NCI-H446 (cell line): ENCODE data around the gene RIMBP2.

ENCODE experiments used
- DNase-seq, 2 experiments: peaks; one replicate each; lab custom pipeline; 2025; lab: John Stamatoyannopoulos, UW

The RIMBP2 gene

DNA sequence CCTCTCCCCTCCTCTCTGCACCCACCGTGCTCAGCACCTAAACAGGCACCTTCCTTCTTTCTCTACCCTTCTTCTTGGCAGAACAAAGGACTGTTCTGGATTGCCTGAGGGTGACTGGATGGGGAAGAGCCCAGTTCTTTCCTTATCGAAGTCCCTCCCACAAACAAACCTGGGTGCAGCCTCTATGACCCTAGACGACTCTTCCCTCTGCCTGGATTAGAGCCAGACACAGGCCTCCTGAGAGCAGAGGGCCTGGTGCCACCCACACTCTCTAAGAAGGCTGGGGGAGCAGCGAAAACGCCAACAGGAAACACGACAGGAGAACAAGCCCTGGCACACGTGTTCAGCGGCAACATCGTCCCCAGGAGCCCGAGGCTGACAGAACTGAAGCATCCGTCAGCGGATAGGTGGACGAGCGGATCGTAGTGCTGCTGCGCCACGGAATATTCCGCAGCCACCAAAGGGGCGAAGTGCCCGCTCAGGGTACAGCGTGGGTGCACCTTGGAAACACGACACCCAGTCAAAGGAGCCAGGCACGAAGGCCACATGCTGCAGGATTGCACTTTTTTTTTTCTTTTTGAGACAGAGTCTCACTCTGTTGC, 38.0 kb downstream of the RIMBP2 start:
- no peak for DNase-seq

DNA sequence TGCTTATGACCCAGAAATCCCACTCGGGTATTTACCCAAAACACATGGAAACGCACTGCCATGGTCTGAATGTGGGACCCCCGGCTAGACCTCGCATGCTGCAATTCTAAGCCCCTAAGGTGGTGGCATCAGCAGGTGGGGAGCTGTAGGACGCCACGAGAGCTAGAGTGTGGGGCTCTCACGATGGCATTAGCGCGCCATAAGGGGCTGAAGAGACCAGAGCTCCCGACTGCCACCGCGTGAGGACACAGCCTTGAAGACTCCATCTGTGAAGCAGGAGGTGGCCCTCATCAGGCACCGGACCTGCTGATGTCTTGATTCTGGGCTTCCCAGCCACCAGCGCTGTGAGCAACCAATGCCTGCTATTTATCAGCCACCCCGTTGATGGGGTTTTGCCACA, 40.3 kb downstream of the RIMBP2 start:
- no peak for DNase-seq

- DNase-seq, result no peak
Observed at GRCh38 chr12:130675121-130675520, 41.0 kb downstream of the RIMBP2 start.

GRCh38 chr12:130674676-130675075, 41.4 kb downstream of the RIMBP2 start:
- no peak for DNase-seq

DNA sequence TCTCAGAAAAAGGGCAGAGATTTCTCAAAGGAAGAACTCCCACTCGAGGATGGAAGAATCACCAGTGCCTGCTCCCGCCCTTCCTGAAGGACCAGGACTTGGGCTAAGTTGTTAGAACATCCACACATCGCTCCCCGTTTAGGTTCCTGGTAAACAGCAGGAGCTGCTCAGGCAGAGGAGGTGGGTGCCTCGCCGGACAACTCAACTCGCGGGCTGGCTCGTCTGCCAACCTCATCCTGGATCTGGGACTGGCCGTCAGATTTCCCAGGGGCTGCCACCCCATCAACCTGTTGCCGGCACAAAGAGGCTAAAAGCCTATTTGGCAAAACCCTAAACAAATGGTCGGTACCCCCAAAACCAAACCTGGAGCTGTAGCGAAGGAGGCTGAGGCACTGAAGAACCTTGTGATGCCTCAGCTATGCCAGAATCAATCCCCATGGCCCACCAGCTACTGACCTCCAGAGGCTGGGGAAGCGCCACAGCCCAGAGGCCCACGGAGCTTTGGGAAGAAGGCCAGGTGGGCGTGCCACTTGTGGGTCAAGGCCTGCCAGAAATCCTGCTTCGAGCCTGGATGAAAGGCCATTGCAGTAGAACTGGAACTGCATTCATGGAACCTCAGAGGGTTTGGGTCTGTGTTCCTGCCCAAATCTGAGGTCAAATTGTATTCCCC, 42.9 kb downstream of the RIMBP2 start:
- no peak for DNase-seq

DNA sequence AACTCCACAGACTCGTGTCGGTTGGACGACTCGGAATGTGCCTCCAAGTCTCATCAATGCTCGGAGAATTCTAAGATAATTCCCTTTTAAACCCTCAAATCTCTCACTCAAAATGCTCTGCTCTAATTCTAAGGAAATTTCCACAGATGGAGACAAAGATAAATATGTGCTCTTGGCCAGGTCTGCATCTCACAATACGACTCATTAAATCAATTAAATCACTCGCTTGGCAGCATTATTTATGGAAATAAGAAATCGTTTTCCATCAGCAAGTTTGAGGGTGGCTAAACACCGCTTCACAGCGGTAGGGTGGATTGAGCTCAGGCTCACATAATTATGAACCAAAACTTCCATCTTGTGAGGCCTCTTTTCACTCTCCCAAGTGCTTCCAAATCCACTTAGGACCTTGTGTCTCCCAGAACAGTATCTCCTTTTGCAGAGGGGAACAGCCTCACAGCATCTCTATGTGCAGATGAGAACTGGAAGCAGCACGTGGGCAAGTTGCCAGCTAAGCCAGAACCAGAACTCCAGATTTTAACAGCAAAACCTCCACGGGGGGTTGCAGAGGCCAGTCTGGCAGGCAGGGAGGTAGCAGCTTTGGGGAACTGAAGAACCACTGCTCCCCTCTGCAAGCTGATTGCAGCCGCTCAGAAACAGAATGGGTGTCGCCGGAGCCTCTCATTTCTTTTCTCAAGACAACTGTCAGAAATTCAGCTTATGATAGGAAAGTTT, 43.8 kb downstream of the RIMBP2 start:
- no peak for DNase-seq

DNA sequence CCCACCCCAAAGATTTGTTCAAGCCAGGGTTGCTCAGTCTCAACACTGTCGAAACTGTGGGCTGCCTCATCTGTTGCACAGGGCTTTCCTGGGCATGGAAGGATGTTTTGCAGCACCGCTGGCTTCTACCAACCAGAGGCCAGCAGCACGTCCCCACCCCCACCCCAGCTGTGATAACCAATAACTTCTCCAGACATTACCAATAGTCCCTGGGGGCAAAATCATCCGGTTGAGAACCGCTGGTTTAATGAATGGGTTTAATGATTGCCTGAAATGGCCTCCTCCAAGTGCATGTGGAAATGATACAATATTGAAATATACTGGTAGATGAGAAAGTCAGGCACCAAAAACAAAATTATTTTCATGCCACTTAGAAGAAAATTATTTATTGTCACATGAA, 44.5 kb downstream of the RIMBP2 start:
- no peak for DNase-seq

GRCh38 chr12:130669797-130670196, 46.3 kb downstream of the RIMBP2 start:
- DNase-seq, result no peak

- no peak for DNase-seq
Observed at GRCh38 chr12:130669205-130669557, 46.9 kb downstream of the RIMBP2 start.

DNA sequence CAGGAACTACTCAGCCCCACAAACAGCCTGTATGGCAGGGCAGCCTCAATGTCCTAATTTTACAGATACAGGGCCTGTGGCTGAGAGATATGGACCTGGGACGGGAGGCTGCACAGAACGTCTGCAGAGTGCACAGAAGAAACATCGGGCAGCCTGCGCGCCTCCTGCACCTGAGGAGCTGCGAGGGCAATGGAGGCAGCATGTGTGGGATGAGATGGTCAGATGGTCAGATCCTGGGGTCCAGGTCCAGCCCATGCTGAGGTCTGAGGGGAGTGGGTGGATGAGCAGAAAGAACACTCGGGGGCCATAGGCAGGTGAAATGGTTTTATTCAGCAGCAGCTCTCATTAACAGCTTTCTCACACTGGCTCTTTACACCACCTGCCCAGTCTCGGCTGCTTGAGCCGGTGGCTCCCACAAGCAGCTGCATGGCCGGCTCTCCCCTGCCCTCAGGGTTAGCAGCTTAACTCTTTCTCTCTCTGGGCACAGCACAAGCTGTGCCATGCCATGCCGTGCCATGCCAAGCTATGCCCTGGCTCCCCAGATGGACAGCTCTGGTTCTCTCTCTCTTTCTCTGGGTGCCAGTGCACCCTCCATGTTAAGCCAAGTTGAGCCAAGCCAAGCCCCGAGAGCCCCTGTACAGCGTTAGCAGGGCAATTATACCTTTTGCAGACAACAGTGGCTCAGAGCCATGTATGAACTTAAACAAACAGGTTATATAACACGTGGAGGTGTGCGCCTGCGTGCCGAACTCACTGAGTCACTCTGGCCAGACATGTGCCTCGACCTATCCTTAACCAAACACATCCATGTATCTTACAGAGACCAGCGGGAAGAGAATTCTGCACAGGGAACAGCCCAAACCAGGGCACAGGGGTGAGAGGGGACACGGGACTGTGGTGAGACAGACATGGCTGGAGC, 47.6 kb downstream of the RIMBP2 start:
- no peak for DNase-seq

DNA sequence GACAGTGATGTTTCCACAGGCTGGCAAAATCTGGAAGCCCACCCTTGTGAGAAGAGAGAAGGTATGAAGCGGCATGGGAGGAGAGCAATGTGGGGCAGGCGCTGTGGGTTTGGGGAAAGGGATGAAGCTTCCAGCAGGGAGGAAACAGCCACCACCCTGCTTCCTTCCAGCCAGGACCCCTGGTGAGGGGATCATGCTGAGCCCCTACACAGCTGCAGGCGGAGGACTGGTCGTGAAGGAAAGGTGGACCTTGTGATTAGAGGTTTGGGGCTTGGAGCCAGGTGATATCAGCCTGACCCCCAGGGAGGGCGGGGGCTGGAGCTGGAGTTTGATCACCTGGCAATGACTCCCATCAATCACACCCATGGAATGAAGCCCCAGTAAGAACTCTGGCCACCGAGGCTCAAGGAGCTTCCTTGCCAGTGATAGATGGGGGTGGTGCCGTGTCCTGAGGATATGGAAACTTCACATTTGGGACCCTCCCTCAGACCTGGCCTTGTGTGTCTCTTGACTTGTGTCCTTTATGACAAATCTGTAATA, 48.6 kb downstream of the RIMBP2 start:
- DNase-seq, result no peak

DNA sequence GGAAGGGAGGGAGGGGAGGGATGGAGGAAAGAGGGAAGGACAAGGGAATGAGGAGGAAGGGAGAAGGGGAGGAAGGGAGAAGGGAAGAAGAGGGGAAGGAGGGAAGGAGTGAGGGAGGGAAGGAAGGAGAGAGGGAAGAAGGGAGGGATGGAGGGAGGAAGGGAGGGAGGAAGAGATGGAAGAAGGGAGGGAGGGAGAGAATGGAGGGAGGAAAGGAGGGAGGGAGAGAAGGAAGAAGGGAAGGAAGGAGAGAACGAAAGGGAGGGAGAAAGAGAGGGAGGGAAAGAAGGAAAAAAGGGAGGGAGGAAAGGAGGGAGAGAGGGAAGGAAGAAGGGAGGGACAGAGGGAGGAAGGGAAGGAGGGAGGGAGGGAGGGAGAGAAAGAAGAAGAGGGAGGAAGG, 49.5 kb downstream of the RIMBP2 start:
- DNase-seq, result no peak

DNA sequence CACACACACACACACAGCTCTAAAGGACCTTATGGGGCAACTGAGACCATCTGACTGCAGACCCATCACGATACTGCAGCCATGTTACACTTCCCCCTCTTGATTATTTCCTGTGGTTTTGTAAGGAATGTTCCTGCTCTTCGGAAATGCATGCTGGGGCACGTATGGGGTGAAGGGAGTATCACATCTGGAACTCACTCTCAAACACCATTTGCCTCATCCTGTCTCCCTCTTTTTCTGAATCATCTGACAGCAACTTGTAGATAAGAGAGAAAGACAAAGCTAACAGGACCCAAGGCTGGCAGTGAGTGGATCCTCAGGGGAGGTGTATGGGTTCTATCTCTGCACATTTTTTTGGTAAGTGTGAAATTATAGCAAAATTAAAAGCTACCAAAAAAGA, 50.3 kb downstream of the RIMBP2 start:
- DNase-seq, result no peak

GRCh38 chr12:130664772-130665171, 51.3 kb downstream of the RIMBP2 start:
- DNase-seq, result no peak

GRCh38 chr12:130664252-130664651, 51.8 kb downstream of the RIMBP2 start:
- no peak for DNase-seq

DNA sequence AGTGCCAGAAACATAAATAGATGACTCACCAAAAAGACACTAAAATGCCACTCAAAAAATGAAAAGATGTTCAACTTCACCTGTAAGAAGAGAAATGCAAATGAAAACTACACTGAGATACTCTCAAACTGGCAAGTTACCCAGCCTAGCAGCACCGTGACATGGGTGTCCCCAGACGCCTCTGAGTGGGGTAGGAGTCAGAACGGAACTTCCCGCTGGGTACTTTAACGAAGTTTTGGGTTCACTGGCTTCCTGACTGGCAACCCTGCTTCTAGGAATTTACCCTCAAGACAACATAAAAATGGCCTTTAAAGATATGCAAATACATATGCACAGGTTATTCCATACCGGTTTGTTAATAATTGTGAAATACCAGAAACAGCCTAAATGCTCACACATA, 52.6 kb downstream of the RIMBP2 start:
- DNase-seq, result no peak

GRCh38 chr12:130661486-130662255, 54.4 kb downstream of the RIMBP2 start:
- DNase-seq, result no peak

DNA sequence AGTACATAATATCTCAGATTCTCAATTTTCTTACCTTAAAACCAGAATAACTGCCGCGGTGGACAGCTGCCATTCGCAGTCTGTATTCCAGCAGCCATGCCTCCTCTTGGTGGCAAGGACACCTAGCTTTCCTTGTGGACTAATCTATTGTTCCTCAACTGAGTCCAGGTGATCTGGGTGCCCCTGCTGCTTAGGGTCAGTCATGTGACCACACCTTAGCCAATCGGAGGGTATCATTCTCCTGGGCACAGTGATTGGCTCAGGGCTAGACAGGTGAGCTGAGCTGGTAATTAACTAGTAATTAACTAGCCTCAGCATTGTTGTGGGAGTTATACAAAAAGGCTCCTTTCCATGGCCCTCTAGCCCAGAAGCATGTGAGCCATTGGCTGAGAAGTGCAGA, 55.0 kb downstream of the RIMBP2 start:
- DNase-seq, result no peak

DNA sequence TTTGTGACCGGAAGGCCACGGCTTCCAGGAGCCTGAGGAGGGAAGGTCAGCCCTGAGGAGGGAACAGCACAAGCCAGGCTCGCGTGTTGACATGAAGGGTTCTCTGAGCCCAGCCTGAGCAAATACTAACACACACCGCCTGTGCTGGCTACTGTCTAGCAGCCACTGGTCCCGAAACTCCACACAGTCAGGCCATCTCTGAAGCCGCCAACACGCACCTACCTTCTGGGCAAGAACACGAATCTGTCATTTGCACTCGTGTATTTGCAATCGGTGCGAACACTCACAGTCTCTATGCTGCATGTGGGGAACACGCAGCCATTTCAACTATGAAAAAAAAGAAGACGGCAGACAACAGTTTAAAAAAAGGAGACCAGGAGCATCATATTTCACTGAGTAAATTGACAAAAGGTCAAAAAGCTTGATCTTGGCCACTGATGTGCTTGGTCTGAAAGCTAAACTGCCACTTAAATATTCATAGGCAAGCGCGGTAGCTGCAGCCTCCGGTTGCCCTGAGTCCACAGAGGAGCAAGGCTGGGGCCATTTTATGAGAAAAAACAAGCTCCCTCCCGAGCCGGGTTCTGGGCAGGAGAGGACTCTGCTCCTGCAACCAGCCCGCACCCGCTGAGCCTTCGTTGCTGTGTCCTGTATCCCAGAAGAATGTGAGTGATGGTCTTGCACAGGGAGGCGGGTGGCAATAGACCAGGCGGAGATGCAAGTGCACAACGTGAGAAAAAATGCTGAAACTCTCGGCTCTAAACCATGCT, 57.8 kb downstream of the RIMBP2 start:
- DNase-seq, result no peak

DNA sequence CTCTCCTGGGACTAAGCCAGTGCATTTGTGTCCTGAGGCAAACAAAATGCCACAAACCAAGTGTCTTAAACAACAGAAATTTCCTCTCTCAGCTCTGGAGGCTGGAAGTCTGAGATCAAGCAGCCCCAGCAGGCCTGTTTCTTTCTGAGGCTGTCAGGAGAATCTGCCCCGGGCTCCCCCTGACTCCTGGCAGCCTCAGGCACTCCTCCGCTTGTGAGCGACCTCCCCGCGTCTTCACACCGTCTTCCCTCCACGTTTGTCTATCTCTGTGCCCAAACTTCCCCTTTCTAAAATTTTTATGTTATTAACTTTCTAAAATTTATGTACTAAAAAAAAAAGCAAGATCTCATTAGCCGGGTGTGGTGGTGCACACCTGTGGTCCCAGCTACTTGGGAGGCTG, 59.7 kb downstream of the RIMBP2 start:
- DNase-seq, result no peak

DNA sequence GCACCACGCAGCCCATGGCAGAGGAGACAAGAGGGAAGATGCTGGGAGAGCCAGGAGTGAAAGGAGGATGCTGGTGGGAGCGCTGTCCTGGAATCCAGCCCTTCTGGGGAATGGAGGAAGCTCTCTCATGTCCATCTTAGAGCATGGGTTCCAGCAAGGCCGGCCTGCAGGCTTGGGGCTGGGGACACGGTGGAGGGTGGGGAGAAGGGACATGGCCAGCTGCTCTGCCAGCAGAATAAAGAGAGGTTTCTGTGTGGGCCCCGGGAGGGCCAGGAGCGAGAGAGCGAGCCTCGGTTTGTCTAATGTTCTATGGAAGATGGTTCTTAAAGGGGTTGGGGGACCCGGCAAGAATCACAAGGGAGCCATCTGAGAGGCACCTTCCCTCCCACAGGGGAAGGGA, 60.2 kb downstream of the RIMBP2 start:
- DNase-seq, result no peak
